GM21576 (cell line): ENCODE measurements around the gene C14orf132.

Experiments
- ATAC-seq: cut with Tn5 transposase; IDR thresholded peaks from one replicate; pipeline ENCODE4 v1.9.1; 2021; ENCODE audit warnings: mild to moderate bottlenecking, moderate library complexity; ENCODE audit not compliant: unreplicated experiment

The C14orf132 gene

DNA sequence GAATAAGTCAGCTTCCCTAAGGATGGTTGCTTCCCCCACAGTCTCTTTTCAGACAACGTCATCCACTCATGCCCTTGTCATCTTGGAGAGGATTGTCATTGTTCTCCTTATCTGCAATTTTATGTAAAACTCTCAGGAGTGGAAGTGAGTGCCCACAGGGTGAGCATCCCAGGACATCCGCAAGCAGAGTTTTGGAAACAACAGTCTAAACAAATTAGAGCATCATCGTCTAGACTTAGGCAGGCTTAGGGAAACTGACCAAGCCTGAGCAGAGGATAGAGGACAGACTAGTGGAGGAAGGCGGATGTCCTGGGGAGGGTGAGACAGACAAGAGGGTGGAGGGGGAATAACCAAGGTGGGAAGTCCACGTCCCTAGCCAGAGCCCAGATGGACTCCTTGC, 101.8 kb downstream of the C14orf132 start:
- ATAC-seq = no peak
